Cardiac fibroblast (primary cell): Measurements from ENCODE around the gene TWIST1.

Experiments
- DNase-seq, 2 donors: peaks; one replicate each; pipeline versions ENCODE4 v3.0.0 to v3.0.0-alpha.2; 2010; ENCODE audit warnings: low read depth in 2 of 2
- H3K4me3 ChIP-seq, 2 donors: replicated peaks in 1 of 2; 1 replicate in 1 of 2; 2 replicates in 1 of 2; pipeline ENCODE4 v1.5.1; 2011; ENCODE audit warnings: low read depth in 2 of 2, low read length in 2 of 2, mild to moderate bottlenecking in 2 of 2, moderate library complexity in 1 of 2
- CTCF ChIP-seq: IDR thresholded peaks from one replicate; pipeline ENCODE4 v1.5.1; 2011; ENCODE audit warnings: low read depth, mild to moderate bottlenecking, low read length, inconsistent platforms

TWIST1 gene

GRCh38 chr7:19119372-19119771, 1.9 kb upstream of the TWIST1 start:
- DNase-seq: no peak
- no peak for TF ChIP-seq CTCF
- H3K4me3 ChIP-seq: no peak overlapping the region

DNA sequence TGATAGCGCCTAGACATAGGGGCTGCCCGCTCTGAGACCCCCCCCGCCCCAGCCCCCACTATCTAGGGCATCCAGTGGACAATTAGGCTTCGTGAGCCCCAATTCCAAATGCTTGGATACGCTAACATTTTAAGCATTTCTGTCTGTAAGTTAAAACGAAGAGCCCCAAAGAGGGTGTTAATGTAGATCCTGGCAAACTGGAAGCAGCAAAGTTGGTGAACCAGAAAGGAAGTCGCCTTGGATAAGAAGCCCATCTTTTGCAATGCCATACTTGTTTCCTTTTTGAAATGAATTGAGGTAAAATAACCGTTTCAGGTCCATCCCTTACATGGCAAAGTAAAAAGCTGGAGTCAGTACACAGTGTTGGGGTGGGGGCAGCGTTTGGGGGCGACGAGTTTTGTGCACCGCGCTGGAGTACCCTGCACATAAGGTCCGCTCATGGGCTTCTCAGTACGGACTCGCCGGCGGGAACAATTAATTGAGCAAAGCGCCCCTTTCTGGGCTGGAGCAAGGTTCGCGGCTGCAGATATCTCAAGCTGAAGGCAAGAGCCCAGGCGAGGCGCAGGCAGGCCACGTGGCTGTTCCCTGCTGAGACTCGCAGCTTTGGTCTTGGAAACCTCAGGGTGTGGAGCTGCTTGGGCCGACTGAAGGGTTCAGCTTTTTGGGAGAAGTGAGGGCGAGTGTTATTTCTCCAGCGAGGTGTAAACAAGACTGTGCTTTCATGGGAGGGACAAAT, 1.4 kb upstream of the TWIST1 start:
- no peak for DNase-seq
- no peak for TF ChIP-seq CTCF
- H3K4me3 ChIP-seq: peak overlapping the region; percentile 68 to 86

GRCh38 chr7:19117870-19118608, 603 bp upstream of the TWIST1 start:
- DNase-seq: peak; percentile 37 to 39

GRCh38 chr7:19116121-19117090, 1.0 kb downstream of the TWIST1 start:
- peak overlapping the region; percentile 68 to 86 for H3K4me3 ChIP-seq
- DNase-seq: peak; percentile 56 to 68
- TF ChIP-seq CTCF: no peak

More at GRCh38 chr7:19117870-19118608, 603 bp upstream of the TWIST1 start:
- peak; percentile 31 for TF ChIP-seq CTCF
- peak overlapping the region; percentile 68 to 86 for H3K4me3 ChIP-seq

DNA sequence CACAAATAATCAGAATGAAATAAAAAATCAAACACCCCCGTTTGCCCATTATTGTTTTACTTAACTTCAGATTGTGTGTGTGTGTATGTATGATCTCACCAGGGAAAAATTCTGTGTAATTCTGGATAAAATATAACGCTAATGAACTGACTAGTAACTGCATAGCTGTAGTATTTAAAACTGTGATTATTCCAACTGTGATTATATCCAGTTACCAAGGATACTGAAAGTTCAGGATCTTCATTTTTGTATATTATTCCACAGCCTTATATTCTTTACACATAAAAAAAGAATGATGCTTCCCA, 2.9 kb downstream of the TWIST1 start:
- no peak for TF ChIP-seq CTCF
- DNase-seq: peak; percentile 44 to 69
- peak overlapping the region; percentile 68 to 86 for H3K4me3 ChIP-seq

DNA sequence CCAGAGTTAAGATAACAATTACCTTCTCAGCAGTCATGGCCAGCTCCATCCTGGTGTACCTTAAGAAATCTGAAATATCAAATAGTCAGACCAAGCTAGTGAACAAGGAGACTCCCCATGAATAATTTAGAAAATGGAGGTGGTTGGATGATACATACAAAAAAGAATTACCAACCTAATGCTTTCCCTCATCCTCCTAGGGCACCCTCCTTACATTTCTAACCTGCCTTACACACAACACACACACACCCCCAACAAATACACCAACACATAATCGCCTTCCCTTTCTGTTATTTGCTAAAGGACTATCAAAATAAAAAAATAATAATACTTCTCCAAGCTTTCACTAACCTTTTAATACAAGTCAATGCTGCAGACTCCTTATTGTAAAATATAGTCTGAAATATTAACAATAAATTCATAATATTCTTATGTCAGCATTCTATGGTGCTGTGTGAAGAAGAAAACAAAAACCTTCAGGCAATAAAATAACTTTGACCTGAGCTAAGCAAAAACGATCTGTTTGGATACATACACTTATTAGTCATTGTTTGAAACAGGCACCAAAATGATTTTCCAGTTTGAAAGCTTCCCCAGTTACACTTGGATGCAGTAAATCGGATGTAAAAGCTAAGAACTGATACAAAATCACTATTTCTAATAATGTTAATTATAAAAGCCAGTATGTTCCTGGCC, 3.4 kb downstream of the TWIST1 start:
- DNase-seq: peak in 1 of 2 donors; percentile 71
- TF ChIP-seq CTCF: no peak
- H3K4me3 ChIP-seq: peak overlapping the region; percentile 68 to 86
